ENCODE data around the gene CD300LF.

Gene CD300LF

GRCh38 chr17:74712756-74713155 is at the start of gene CD300LF:
TSS of gene CD300LF (minus strand) at chr17:74712923. CDS start at chr17:74712866, 57 bp downstream.
- no peak for DNase-seq (ENCODE audit: low spot score)

GRCh38 chr17:74761931-74762330 is 49.2 kb upstream of the CD300LF start:
- no peak for DNase-seq (ENCODE audit: low spot score)

GRCh38 chr17:74761419-74761818 is 48.7 kb upstream of the CD300LF start:
- no peak for DNase-seq (ENCODE audit: low spot score)

- DNase-seq (ENCODE audit: low spot score), result no peak
These were observed 47.8 kb upstream of the CD300LF start for GRCh38 chr17:74760404-74761105.

GRCh38 chr17:74759941-74760340 is 47.2 kb upstream of the CD300LF start:
- DNase-seq (ENCODE audit: low spot score), result no peak

GRCh38 chr17:74759243-74759801 is 46.6 kb upstream of the CD300LF start:
- DNase-seq (ENCODE audit: low spot score), result peak; percentile 76

- DNase-seq (ENCODE audit: low spot score), result no peak
These were observed 46.1 kb upstream of the CD300LF start for GRCh38 chr17:74758848-74759168.

GRCh38 chr17:74757931-74758847 is 45.5 kb upstream of the CD300LF start:
- DNase-seq (ENCODE audit: low spot score), result no peak

- DNase-seq (ENCODE audit: low spot score), result no peak
These were observed 44.8 kb upstream of the CD300LF start for GRCh38 chr17:74757502-74757901.

GRCh38 chr17:74756891-74757290 is 44.2 kb upstream of the CD300LF start:
- no peak for DNase-seq (ENCODE audit: low spot score)

- DNase-seq (ENCODE audit: low spot score), result no peak
These were observed 42.8 kb upstream of the CD300LF start for GRCh38 chr17:74755533-74755932.

- no peak for DNase-seq (ENCODE audit: low spot score)
These were observed 42.1 kb upstream of the CD300LF start for GRCh38 chr17:74754832-74755231.

- no peak for DNase-seq (ENCODE audit: low spot score)
These were observed 40.2 kb upstream of the CD300LF start for GRCh38 chr17:74752822-74753401.

- no peak for DNase-seq (ENCODE audit: low spot score)
These were observed 39.7 kb upstream of the CD300LF start for GRCh38 chr17:74752415-74752814.

GRCh38 chr17:74750327-74751069 is 37.8 kb upstream of the CD300LF start:
- DNase-seq (ENCODE audit: low spot score), result no peak

- no peak for DNase-seq (ENCODE audit: low spot score)
These were observed 37.3 kb upstream of the CD300LF start for GRCh38 chr17:74750039-74750326.

- peak; percentile 43 for DNase-seq (ENCODE audit: low spot score)
These were observed 36.7 kb upstream of the CD300LF start for GRCh38 chr17:74749279-74750038.

GRCh38 chr17:74748529-74749278 is 36.0 kb upstream of the CD300LF start, which contains the start of gene NHERF1:
TSS of gene NHERF1 (plus strand) at chr17:74748628. CDS start at chr17:74748847, 219 bp downstream.
- peak; percentile 95 for DNase-seq (ENCODE audit: low spot score)

GRCh38 chr17:74748279-74748528 is 35.5 kb upstream of the CD300LF start:
- DNase-seq (ENCODE audit: low spot score), result no peak

- DNase-seq (ENCODE audit: low spot score), result no peak
These were observed 34.2 kb upstream of the CD300LF start for GRCh38 chr17:74746922-74747321.

- no peak for DNase-seq (ENCODE audit: low spot score)
These were observed 33.7 kb upstream of the CD300LF start for GRCh38 chr17:74746376-74746775.
